A549 (cell line): ENCODE results near the gene SNAPIN.

Experiments
- CHD2 ChIP-seq: fragments of 150-350 bp; IDR thresholded peaks from 2 replicates; pipeline ENCODE4 v1.6.1; 2014; ENCODE audit warnings: low read length; ENCODE audit not compliant: partially characterized antibody
- EP300 ChIP-seq, 2 experiments: fragments of >200 bp; sonication (Bioruptor Twin); formaldehyde crosslinking; IDR thresholded peaks; 2 replicates in 1 of 2; 3 replicates in 1 of 2; pipeline ENCODE4 v1.6.1; 2016 to 2017
- ESRRA ChIP-seq: fragments of 150-350 bp; IDR thresholded peaks from 2 replicates; pipeline ENCODE4 v1.6.1; 2014; ENCODE audit warnings: mild to moderate bottlenecking, low read length, borderline replicate concordance
- HOXA7 ChIP-seq: fragments of 250-450 bp; sonication (Bioruptor Pico); IDR thresholded peaks from 2 replicates; pipeline ENCODE4 v1.5.0; 2020; ENCODE audit warnings: mild to moderate bottlenecking, moderate library complexity
- PHF8 ChIP-seq: fragments of 200-600 bp; sonication (generic); IDR thresholded peaks from 2 replicates; pipeline ENCODE4 v1.6.1; 2016; ENCODE audit warnings: low read depth, mild to moderate bottlenecking, antibody characterized with exemption, moderate library complexity, borderline replicate concordance
- POLR2A ChIP-seq: IDR thresholded peaks from 2 replicates; pipeline ENCODE4 v1.6.1; 2012; ENCODE audit warnings: mild to moderate bottlenecking, low read length
- RAD21 ChIP-seq, 2 experiments: fragments of >200 bp in 1 of 2; sonication (Bioruptor Twin) in 1 of 2; formaldehyde crosslinking in 1 of 2; IDR thresholded peaks in 1 of 2; conservative IDR thresholded peaks in 1 of 2; 2 replicates in 1 of 2; 3 replicates in 1 of 2; pipeline ENCODE4 v1.6.1; 2012 to 2018; ENCODE audit warnings: inconsistent platforms in 1 of 2
- SMC3 ChIP-seq: fragments of >200 bp; sonication (Bioruptor Twin); formaldehyde crosslinking; IDR thresholded peaks from 3 replicates; pipeline ENCODE4 v1.6.1; 2018; ENCODE audit warnings: inconsistent platforms
- TP53 ChIP-seq: fragments of 250-450 bp; sonication (Bioruptor Pico); IDR thresholded peaks from 2 replicates; pipeline ENCODE4 v1.5.0; 2021; ENCODE audit warnings: mild to moderate bottlenecking, moderate library complexity
- TF ChIP-seq, protein P1 (sequence below): fragments of >200 bp; sonication (Bioruptor Twin); formaldehyde crosslinking; IDR thresholded peaks from 3 replicates; pipeline ENCODE4 v1.5.1; 2016
- TF ChIP-seq, protein P2 (sequence below): IDR thresholded peaks from 2 replicates; pipeline ENCODE4 v1.6.1; 2012

GRCh38 chr1:153688736-153689328 lies 30.3 kb downstream of the SNAPIN start:
- TF ChIP-seq SMC3 (no peak), PHF8 (no peak), HOXA7 (CRISPR knock-in tag) (no peak), POLR2A (no peak), TP53 (CRISPR knock-in tag) (no peak), RAD21 (conservative IDR thresholded peaks at IDR 0.05 in 1 of 2, IDR thresholded peaks at IDR 0.05 in 1 of 2) (no peak), CHD2 (no peak), EP300 (IDR thresholded peaks at IDR 0.05) (no peak), ESRRA (no peak)
- TF ChIP-seq, protein P1, sequence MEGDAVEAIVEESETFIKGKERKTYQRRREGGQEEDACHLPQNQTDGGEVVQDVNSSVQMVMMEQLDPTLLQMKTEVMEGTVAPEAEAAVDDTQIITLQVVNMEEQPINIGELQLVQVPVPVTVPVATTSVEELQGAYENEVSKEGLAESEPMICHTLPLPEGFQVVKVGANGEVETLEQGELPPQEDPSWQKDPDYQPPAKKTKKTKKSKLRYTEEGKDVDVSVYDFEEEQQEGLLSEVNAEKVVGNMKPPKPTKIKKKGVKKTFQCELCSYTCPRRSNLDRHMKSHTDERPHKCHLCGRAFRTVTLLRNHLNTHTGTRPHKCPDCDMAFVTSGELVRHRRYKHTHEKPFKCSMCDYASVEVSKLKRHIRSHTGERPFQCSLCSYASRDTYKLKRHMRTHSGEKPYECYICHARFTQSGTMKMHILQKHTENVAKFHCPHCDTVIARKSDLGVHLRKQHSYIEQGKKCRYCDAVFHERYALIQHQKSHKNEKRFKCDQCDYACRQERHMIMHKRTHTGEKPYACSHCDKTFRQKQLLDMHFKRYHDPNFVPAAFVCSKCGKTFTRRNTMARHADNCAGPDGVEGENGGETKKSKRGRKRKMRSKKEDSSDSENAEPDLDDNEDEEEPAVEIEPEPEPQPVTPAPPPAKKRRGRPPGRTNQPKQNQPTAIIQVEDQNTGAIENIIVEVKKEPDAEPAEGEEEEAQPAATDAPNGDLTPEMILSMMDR: no peak
- TF ChIP-seq, protein P2, sequence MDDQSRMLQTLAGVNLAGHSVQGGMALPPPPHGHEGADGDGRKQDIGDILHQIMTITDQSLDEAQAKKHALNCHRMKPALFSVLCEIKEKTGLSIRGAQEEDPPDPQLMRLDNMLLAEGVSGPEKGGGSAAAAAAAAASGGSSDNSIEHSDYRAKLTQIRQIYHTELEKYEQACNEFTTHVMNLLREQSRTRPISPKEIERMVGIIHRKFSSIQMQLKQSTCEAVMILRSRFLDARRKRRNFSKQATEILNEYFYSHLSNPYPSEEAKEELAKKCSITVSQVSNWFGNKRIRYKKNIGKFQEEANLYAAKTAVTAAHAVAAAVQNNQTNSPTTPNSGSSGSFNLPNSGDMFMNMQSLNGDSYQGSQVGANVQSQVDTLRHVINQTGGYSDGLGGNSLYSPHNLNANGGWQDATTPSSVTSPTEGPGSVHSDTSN: no peak
